ENCODE data around the gene LAMA1.

GRCh38 chr18:6959110-6959509 lies 158.5 kb downstream of the LAMA1 start:
- TF ChIP-seq GATA2 (IDR thresholded peaks at IDR 0.05; ENCODE audit: low read depth, low read length) (no peak), GATA3 (IDR thresholded peaks at IDR 0.05; ENCODE audit: low read depth, low read length) (no peak)

All from SH-SY5Y (cell line).